Activated CD8-positive, alpha-beta memory T cell treated with anti-CD3 and anti-CD28 coated beads for 48 hours (primary cell): ENCODE data around the gene TOR4A.
"Not testable (repeated sequence)": the region's sequence is repeated elsewhere in the genome, so short reads cannot be mapped to it uniquely, and the experiment has no call there.

Experiments used
- DNase-seq, 3 experiments: peaks; one replicate each; pipeline ENCODE4 v3.0.0-alpha.2; 2020; ENCODE audit warnings: low read depth in 2 of 3, low spot score in 2 of 3

Gene TOR4A

DNA sequence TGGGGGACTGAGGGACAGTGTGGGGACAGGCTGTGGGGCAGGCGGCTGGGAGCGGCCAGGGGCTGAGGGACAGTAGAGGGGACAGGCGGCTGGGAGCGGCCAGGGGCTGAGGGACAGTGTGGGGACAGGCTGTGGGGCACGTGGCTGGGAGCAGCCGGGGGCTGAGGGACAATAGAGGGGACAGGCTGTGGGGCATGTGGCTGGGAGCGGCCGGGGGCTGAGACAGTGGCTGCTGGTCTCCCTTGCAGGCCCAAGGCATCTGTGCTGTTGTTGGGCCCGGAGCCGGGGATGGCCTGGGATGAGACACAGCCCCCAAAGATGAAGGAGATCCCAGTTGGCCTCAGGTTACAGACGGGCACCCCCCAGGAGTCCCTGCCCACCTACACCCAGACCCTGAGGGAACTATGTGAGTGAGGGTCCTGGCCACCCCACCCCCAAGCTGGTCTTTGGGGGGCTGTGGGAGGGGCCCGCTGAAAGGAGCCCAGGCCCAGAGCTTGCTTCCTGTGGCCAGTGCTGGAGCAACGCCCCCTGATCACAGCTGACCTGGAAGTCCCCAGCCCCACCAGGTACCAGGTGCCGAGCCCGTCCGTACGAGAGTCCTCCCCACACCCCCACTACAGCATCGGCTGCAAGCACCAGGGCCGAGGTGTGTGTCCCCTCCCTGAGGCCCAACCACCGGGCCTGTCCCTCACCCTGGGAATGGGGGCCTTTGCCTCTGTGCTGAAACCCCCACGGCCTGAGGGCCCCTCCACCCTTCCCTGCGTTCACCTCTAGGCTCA lies 25.8 kb upstream of the TOR4A start:
- no peak for DNase-seq

DNA sequence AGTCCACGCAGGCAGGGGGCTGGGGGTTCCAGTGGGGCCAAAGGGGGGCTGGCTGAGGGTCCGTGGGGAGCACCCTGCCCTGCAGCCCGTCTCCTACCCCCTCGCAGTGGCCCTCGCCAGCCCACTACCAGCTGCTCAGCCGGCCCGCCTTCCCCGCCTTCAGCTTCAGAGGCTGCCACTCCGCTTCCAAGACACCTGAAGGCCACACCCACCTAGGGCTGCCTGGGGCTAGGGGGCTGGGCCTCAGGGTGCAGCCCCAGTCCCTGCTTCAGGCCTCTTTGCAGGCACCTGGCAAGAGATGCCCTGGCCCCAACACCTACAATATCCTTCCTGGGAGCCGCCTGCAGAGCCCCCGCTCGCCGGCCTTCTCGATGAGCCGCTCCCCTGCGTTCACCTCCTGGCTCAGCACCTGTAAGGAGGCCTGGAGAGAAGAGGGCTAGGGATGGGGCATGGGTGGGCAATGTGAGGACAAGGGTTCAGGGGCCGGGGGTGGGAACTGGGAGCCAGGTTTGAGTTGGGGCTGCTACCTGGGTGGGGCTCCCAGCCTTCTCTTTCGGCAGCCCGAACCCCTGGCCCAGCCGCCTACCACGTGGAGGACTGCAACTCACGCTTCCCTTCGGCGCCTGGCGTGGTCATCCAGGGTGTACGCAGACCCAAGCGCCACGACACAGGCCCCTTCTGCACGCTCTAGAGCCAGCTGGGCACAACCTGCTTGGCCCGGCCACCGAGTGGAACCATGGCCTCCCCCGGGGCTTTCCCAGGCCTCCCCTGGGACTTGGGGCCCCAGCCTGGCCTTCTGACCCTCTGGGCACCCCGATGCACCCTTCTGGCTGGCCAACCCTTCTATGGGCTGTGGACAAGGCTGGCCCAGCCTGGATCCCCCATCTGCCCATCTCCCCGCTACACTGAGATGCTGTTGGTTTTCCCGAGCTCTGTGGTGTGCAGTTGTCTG lies 24.7 kb upstream of the TOR4A start:
- DNase-seq: no peak

DNA sequence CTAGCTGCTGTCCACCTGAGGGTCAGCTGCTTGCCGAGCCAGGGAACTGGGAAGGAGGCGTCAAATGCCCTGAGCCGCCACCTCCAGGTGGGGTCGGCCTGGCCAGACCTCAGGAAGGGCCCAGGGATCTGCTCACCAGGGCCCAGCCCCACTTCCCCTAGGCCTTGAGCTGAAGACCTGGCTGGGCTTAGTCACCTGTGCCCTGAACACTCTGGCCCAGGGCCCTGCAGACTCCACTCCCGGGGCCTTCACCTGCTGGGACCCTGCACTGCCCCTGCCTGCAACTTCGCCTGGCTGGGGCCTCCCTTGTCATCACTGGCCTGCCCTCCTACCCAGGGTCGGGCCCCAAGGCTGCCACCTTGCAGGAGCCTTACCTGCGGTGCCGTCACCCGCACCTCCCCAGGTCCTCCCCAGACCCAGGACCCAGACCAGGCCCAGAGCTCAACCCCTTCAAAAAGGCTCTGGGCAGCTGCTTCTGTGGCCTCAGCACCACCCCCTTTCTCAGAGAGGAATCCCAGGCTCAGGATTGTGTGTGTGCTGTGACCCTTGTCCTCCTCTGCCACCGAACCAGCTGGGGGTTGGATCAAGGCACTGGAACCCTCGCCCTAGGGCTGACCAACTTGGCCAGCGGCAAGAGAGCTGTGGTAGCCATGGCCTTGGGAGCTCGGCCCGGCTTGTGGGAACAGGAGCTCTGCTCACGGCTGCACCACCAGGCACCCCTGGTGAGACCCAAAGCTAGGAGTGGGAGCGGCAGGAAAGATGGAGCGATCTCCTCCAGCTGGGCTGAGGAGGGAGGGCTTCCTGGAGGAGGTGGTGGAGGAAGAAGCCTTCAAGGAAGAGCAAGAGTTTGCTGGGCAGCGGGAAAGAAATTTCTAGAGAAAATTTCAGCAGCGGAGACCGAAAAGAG lies 23.6 kb upstream of the TOR4A start:
- DNase-seq: no peak

DNA sequence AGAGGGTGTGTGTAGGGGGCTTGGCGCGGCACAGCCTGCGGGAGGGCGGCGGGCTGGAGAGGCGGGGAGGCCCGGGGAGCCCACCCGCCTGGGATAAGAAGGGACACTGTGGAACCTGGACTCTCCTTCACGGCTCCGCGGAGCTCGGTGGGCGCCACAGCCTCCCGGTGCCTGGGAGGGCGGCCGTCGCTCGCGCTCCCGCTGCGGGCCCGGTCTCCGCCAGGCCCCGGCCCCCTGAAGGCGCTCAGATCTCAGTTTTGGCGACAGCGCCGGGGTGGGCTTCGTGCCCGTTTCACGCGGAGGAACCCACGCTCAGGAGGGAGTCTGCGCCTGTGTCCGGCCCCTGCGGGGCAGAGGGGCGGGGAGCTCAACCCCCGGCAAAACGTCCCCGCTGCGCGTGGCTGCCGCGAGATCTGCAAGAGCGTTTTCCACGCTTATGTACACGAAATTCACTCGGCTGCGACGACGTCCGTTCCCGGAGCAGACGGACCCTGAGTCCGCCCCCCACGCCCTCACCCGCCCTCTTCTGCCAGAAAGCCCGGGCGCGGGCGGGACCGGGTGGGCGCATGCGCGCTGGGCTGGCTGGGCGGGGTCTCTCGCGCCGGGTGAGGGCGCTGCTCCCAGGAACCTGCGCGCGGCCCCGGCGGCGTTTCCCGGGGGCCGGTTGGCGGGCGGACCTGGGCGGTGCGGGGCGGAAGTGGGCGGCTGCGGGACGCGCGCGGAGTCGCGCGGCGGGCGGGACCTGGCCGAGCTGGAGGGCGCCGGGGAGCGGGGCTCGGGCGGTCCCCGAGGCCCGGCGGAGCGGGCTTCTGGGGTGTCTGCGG lies 22.7 kb upstream of the TOR4A start, which contains the start of gene NELFB:
NELFB (plus strand) TSS at position 704 of the 824 bp plus-strand sequence.
- peak; percentile 96 to 98 (median 97) for DNase-seq

DNA sequence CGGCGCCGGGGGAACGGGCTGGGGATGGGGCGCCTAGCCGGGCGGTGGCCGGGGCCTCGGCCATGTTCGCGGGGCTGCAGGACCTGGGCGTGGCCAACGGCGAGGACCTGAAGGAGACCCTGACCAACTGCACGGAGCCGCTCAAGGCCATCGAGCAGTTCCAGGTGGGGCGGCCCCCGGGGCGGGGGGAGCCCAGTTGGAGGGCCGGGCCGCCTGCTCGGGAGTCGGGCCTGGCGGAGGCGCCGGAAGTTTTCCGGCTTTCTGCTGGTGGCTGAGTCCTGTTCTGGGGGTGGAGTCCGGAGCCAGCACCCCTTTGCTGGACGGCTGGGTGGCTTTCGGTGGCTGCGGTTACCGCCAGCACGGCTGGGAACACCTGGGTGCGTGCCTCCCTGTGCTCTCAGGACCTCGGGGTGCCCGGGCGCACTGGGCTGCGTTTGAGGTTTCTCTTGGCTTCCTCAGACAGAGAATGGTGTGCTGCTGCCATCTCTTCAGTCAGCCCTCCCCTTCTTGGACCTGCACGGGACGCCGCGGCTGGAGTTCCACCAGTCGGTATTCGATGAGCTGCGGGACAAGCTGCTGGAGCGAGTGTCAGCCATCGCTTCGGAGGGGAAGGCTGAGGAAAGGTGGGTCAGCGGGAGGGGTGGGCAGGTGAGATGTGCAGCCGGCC lies 21.9 kb upstream of the TOR4A start:
- DNase-seq: no peak

DNA sequence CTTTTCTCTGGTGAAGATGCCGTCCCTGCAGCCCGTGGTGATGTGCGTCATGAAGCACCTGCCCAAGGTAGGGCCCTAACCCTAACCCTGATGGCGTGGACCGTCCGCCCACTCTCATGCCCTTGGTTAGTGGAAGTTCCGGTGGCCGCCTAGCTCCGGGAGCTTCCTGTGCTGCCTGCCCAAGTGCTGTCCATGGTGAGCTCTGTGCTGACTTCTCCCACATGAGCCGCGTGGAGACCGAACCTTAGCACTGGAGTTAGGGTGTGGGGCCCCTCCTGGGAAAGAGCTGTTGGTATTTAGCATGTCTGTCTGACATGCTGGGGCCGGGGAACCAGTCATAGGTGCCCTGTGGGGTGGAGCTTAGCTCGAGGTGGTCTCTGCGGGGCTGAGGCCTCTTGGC lies 21.2 kb upstream of the TOR4A start:
- DNase-seq: no peak

DNA sequence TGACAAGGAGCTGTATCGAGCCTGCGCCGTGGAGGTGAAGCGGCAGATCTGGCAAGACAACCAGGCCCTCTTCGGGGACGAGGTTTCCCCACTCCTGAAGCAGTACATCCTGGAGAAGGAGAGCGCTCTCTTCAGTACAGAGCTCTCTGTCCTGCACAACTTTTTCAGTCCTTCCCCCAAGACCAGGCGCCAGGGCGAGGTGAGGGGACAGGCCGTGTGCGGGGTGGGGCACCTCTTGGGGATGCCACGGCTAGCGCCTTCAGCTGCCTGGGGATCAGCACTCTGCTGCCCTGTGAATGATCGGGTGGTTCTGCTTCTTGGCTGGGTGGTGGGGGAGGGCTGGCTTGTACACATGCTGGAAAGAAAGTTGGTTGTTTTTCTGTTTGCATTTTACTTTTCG lies 20.7 kb upstream of the TOR4A start:
- no peak for DNase-seq

DNA sequence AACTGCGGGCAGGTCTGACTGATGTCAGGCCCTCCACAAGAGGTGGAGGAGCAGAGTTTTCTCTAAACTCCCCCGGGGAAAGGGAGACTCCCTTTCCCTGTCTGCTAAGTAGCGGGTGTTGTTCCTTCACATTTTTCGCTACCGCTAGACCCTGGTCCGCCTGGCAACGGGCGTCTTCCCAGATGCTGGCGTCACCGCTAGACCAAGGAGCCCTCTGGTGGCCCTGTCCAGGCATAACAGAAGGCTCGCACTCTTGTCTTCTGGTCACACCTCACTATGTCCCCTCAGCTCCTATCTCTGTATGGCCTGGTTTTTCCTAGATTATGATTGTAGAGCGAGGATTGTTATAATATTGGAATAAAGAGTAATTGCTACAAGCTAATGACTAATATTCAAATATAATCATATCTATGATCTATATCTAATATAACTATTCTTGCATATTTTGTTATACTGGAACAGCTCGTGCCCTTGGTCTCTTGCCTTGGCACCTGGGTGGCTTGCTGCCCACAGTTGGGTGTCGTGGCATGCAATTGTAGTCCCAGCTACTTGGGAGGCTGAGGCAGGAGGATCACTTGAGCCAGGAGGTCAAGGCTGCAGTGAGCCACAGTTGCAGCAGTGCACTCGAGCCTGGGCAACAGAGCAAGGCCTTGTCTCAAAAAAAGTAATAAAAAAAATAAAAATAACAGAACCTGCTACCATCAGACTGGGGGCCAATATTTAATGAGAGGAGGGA lies 15.2 kb upstream of the TOR4A start:
- not testable (repeated sequence) for DNase-seq

DNA sequence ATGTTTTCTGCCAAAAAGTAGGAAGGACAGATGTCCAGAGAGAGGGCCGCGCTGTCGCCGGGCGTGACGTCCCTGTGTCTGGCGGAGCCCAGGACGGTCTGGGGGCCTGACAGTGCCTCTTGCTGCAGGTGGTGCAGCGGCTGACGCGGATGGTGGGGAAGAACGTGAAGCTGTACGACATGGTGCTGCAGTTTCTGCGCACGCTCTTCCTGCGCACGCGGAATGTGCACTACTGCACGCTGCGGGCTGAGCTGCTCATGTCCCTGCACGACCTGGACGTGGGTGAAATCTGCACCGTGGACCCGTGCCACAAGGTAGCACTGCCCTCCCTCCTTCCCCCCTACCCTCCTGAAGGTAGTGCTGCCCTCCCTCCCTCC lies 14.6 kb upstream of the TOR4A start:
- no peak for DNase-seq

DNA sequence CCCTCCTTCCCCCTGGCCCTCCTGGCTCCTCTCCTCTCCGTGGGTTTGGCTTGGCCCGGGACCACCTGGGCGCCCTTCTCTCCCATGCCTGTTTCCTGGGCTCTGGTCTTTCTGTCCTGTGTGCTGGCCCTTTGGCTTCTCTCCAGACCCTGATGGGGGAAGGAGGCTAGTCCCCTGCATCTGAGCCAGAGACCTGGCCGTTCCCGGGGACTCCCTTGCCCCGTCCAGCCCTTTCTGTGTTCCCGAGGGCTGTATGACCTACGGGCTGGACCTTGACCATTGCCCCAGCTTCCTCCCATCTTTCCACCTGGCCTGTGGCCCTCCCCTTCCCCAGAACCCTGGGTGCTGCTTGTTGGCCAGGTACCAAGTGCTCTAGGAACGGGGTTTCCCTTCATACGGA lies 14.0 kb upstream of the TOR4A start:
- DNase-seq: no peak

DNA sequence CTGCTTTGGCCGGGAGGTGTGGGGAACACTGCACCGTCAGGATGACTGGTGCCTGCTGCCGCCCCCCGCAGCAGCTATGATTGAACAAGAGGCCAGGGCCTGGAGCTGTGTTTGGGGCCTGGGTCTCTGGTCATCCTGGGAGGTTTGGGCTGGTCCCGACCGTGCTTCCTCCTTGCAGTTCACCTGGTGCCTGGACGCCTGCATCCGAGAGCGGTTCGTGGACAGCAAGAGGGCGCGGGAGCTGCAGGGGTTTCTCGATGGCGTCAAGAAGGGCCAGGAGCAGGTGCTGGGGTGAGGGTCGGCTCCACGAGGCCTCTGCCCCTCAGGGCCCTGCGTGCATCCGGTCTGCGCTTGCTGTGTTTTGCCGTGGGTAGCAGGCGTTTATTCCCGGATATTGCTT lies 13.5 kb upstream of the TOR4A start:
- DNase-seq: no peak

DNA sequence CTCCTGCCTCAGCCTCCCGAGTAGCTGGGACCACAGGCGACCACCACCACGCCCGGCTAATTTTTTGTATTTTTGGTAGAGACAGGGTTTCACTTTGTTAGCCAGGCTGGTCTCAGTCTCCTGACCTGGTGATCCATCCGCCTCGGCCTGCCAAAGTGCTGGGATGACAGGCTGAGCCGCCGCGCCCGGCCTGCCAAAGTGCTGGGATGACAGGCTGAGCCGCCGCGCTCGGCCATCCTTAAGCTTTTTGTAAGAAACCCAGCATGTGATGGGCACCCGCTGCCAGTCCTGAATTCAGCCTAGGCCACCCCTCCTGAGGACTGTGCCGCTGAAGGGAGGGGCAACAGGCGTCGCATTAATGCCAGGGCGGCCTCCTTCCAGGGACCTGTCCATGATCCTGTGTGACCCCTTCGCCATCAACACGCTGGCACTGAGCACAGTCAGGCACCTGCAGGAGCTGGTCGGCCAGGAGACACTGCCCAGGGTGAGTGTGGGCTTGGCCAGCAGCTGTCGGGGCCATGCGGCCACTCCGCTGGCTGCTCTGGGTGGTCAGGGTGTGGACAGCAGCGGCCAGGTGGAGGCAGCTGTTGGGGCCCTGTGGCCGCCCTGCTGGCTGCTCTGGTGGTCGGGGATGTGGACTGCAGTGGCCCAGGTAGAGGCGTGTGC lies 11.9 kb upstream of the TOR4A start:
- no peak for DNase-seq

DNA sequence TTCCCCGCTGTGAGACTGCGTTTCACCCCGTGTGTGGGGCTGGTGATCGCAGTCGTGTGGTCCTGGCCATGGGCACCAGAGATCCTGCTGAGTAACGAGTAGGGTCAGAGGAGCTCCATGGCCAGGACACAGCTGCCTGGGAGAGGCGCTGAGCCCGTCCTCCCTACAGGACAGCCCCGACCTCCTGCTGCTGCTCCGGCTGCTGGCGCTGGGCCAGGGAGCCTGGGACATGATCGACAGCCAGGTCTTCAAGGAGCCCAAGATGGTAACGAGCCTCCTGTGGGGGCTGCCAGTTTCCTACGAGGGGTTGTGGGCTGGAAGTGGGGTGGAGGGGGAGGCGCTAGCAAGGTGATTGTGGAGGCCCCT lies 11.4 kb upstream of the TOR4A start:
- no peak for DNase-seq

DNA sequence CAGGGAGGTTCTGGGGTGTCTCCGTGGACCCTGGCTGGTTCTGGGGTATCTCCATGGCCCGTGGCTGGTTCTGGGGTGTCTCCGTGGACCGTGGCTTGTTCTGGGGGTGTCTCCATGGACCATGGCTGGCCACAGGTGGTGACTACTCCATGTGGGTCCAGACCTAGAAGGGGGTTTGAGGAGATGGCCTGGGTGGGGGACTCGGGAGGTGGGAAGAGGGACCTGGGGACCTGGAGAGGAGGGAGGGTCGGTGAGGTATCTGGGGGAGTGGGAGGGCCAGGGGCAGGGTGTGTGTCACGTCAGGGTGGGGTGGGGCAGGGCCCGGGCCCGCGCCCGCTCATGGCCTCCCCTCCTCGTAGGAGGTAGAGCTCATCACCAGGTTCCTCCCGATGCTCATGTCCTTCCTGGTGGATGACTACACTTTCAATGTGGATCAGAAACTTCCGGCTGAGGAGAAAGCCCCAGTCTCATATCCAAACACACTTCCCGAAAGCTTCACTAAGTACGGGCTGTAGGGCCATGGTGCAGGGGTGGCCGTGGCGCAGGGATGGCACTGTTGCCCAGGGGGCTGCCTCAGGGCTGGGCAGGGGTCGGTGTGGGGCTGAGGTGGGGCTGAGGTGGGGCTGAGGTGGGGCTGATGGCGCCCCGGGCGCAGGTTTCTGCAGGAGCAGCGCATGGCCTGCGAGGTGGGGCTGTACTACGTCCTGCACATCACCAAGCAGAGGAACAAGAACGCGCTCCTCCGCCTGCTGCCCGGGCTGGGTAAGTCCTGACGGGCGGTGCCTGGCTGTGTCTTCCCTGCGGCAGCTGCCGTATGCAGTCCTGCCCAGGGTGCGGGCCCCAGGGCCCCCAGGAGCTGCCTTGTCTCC lies 10.7 kb upstream of the TOR4A start:
- no peak for DNase-seq

DNA sequence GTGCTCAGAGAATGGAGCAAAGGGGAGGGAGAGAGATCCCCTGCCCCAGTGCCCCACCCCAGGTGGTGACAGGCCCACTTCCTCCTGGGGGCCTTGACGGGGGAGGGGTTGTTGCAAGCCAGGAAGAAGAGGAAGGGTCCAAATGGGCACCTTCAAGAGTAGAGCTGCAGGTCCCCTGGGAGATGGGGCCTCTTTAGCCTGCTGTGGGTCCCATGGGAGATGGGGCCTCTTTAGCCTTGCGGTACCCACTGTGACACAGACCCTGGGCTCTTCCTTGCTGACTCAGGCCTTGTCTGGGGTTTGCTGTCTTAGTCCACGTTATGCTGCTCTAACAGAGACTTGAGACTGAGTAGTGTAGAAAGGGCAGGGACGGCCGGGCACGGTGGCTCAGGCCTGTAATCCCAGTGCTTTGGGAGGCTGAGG lies 9.6 kb upstream of the TOR4A start:
- no peak for DNase-seq

DNA sequence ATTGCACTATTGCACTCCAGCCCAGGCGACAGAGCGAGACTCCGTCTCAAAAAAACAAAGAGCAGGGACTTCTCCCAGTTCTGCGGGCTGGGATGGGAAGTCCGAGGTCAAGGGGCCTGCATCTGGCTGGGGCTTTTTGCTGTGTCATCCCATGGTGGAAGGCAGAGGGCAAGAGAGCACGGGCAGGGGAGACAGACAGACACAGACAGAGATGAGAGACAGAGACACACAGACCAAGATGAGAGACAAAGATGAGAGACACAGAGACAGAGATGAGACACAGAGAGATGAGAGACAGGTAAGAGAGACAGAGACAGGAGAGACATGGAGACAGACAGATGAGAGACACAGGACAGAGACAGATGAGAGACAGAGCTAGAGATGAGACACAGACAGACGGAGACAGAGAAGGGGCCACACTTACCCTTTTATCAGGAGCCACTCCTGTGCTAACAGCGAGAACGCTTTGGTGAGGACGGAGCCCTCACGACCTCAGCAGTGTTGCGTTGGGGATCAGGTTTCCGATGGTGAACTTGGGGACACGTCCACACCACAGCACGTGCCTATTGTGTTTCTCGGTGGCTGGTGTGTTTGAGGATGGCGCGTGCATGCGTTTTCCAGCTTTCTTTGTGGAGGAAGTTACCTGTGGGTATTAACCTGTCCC lies 8.9 kb upstream of the TOR4A start:
- DNase-seq: no peak

DNA sequence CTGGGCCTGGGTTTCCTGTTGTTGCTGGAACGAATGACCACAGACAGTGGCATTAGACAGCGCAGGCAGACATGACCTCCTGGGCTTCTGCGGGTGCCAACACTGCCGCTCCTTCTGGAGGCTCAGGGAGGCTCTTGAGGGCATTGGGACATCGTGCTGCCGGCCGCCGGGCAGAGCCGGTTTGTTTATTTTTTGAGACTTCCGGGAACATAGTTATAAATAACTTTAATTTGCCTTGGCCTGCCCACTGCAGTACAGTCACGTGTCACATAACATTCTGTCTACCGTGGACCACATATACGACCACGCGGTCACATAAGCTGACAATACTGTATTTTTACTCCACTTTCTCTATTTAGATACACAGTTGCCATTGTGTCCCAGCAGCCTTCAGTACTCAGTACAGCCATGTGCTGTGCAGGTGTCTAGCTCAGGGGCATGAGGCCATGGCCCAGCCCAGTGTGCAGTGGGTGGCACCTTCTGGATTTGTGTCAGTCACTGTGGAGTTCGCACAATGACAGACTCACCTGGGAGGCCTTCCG lies 8.2 kb upstream of the TOR4A start:
- DNase-seq: no peak
